DND-41 (cell line): Measurements from ENCODE around the gene OR6K6.

ENCODE experiments used
- EZH2 ChIP-seq: IDR thresholded peaks from 3 replicates; pipeline ENCODE4 v1.6.1; 2012; ENCODE audit warnings: borderline replicate concordance, low read depth, mild to moderate bottlenecking, moderate library complexity, low read length, inconsistent platforms; ENCODE audit not compliant: severe bottlenecking
- TF ChIP-seq, protein P1 (sequence below): IDR thresholded peaks from 2 replicates; pipeline ENCODE4 v1.5.1; 2012; ENCODE audit warnings: borderline replicate concordance, low read length, moderate library complexity, mild to moderate bottlenecking; ENCODE audit not compliant: poor library complexity, severe bottlenecking; ENCODE audit errors: extremely low read depth

DNA sequence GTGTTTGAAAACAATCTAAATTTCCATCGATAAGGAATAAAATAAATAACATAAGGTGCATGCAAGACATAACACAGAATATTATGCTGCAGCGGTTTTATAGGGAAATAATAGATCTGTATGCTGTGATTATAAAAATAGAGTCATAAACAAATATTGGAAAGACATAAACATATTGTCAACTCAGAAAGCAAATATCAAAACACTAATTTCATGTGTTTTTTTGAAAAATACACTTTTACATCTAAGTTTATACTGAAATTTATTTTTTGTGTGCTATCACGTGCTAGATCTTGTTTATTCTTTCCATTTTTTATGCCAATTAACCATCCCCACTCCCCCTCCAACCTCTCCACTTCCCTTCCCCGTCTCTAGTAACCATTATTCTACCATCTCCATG is 43.4 kb upstream of the OR6K6 start:
- TF ChIP-seq, protein P1, sequence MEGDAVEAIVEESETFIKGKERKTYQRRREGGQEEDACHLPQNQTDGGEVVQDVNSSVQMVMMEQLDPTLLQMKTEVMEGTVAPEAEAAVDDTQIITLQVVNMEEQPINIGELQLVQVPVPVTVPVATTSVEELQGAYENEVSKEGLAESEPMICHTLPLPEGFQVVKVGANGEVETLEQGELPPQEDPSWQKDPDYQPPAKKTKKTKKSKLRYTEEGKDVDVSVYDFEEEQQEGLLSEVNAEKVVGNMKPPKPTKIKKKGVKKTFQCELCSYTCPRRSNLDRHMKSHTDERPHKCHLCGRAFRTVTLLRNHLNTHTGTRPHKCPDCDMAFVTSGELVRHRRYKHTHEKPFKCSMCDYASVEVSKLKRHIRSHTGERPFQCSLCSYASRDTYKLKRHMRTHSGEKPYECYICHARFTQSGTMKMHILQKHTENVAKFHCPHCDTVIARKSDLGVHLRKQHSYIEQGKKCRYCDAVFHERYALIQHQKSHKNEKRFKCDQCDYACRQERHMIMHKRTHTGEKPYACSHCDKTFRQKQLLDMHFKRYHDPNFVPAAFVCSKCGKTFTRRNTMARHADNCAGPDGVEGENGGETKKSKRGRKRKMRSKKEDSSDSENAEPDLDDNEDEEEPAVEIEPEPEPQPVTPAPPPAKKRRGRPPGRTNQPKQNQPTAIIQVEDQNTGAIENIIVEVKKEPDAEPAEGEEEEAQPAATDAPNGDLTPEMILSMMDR, result no peak
- TF ChIP-seq EZH2, result no peak
